ENCODE measurements around the gene EEA1. TPM values are rescaled to one million over a fixed set of nuclear protein-coding genes. Genes with fewer than 3 reads are reported as not detected.

EEA1 gene
- total RNA-seq, 1 donor from 2014 or later, result 41.8 TPM

DNA sequence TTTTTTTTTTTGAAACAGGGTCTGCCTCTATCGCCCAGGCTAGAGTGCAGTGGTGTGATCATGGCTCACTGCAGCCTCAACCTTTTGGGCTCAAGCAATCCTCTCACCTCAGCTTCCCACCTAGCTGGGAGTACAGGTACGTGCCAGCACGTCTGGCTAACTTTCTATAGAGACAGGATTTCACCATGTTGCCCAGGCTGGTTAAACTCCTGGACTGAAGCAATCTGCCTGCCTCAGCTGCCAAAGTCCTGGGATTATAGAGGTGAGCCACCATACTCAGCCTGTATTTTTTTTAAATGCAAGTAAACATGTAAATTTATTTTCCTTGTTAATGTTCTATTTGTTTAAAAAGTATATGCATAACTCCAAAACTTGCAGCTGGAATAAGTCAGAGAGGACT is 80.4 kb downstream of the EEA1 start:
- Mint-ChIP-seq H3K36me3 (ENCODE audit: low read depth) (peaks cover 6% of the 10 kb centered on the region), H3K4me3 (ENCODE audit: unreplicated experiment) (no peak overlapping the region), H3K9me3 (ENCODE audit: low read depth) (no peaks in the 10 kb centered on the region), H3K27ac (ENCODE audit: unreplicated experiment) (peak overlapping the region; percentile 61), H3K4me1 (ENCODE audit: low read depth) (peaks cover 38% of the 10 kb centered on the region), H3K27me3 (ENCODE audit: low read depth) (no peaks in the 10 kb centered on the region)
- no peak for TF ChIP-seq CTCF (IDR thresholded peaks at IDR 0.05)
- DNase-seq (ENCODE audit: low spot score), result no peak

DNA sequence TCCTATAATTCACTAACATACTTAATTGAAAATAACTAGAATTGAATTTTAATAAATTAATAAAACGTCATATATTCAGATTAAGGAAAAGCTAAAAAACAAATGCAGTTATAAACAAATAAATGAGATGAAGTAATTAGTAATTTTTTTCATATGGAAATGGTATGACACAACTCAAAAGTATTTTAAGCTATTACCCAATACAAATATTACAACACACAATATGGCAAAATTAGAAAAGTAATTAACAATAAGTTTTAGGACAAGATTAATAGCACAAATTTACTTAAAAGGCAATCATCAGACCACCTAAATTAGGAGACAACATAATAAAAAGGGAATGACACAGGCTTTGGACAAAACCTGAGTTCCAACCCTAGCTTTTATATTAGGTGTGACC is 81.7 kb downstream of the EEA1 start:
- TF ChIP-seq CTCF (IDR thresholded peaks at IDR 0.05), result no peak
- H3K4me1 Mint-ChIP-seq (ENCODE audit: low read depth), result peaks cover 42% of the 10 kb centered on the region
- H3K36me3 Mint-ChIP-seq (ENCODE audit: low read depth), result peaks cover 5% of the 10 kb centered on the region
- no peak overlapping the region for H3K4me3 Mint-ChIP-seq (ENCODE audit: unreplicated experiment)
- no peak for DNase-seq (ENCODE audit: low spot score)
- H3K27ac Mint-ChIP-seq (ENCODE audit: unreplicated experiment), result peak overlapping the region; percentile 47
- H3K9me3 Mint-ChIP-seq (ENCODE audit: low read depth), result no peaks in the 10 kb centered on the region
- no peaks in the 10 kb centered on the region for H3K27me3 Mint-ChIP-seq (ENCODE audit: low read depth)

DNA sequence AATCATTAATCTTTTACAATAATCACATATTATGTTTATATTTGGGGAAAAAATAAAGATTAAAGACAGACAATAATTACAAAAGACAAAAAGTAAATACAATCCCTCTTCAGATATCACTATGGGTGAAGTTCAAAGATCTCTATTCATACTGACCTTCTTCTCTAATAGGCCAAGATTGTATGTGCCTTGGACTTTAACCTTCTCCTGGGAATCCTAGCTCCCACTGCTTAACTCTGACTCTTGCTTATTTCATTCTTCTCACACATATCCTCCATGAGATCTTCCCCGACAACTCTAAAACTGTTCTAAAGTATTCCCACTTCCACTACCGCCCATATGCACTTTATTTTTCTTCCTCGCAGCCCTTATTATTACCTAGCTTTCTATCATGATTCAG is 83.8 kb downstream of the EEA1 start:
- Mint-ChIP-seq H3K4me1 (ENCODE audit: low read depth) (peaks cover 36% of the 10 kb centered on the region), H3K36me3 (ENCODE audit: low read depth) (peaks cover 12% of the 10 kb centered on the region), H3K9me3 (ENCODE audit: low read depth) (peaks cover 2% of the 10 kb centered on the region), H3K27ac (ENCODE audit: unreplicated experiment) (peak overlapping the region; percentile 3), H3K27me3 (ENCODE audit: low read depth) (no peaks in the 10 kb centered on the region), H3K4me3 (ENCODE audit: unreplicated experiment) (no peak overlapping the region)
- TF ChIP-seq CTCF (IDR thresholded peaks at IDR 0.05), result no peak
- DNase-seq (ENCODE audit: low spot score), result no peak

GRCh38 chr12:92844151-92844763 is 84.8 kb downstream of the EEA1 start:
- peaks cover 13% of the 10 kb centered on the region for H3K36me3 Mint-ChIP-seq (ENCODE audit: low read depth)
- TF ChIP-seq CTCF (IDR thresholded peaks at IDR 0.05), result no peak
- H3K27me3 Mint-ChIP-seq (ENCODE audit: low read depth), result no peaks in the 10 kb centered on the region
- peak overlapping the region; percentile 89 for H3K27ac Mint-ChIP-seq (ENCODE audit: unreplicated experiment)
- peaks cover 27% of the 10 kb centered on the region for H3K4me1 Mint-ChIP-seq (ENCODE audit: low read depth)
- peaks cover 2% of the 10 kb centered on the region for H3K9me3 Mint-ChIP-seq (ENCODE audit: low read depth)
- no peak for DNase-seq (ENCODE audit: low spot score)
- no peak overlapping the region for H3K4me3 Mint-ChIP-seq (ENCODE audit: unreplicated experiment)

DNA sequence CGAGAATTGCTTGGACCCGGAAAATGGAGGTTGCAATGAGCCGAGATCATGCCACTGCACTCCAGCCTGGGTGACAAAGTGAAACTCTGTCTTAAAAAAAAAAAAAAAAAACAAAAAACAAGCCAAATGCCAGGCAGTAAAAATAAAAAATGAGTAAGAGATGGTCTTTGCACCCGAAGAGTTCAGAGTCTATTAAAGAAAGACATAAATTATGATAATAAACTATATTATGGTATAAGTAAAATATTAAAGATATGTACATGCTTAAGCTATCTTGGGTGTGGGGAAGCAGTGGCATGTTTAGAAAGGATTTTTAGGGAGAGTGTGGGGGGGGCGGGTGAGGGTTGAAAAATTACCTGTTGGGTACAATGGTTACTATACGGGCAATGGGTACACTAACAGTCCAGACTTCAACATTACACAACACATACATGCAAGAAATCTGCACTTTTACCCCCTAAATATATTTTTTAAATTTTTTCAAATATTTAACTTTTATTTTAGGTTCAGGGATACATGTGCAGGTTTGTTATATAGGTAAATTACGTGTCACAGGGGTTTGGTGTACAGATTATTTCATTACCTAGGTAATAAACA is 99.3 kb downstream of the EEA1 start:
- H3K4me3 Mint-ChIP-seq (ENCODE audit: unreplicated experiment), result no peak overlapping the region
- peaks cover 6% of the 10 kb centered on the region for H3K36me3 Mint-ChIP-seq (ENCODE audit: low read depth)
- no peak overlapping the region for H3K27ac Mint-ChIP-seq (ENCODE audit: unreplicated experiment)
- no peak for DNase-seq (ENCODE audit: low spot score)
- H3K27me3 Mint-ChIP-seq (ENCODE audit: low read depth), result no peaks in the 10 kb centered on the region
- no peaks in the 10 kb centered on the region for H3K9me3 Mint-ChIP-seq (ENCODE audit: low read depth)
- no peak for TF ChIP-seq CTCF (IDR thresholded peaks at IDR 0.05)
- peaks cover 9% of the 10 kb centered on the region for H3K4me1 Mint-ChIP-seq (ENCODE audit: low read depth)
